Inflammatory macrophage treated with lipopolysaccharide for 1 hour (primary cell): ENCODE measurements around the gene DRAXIN.

Source experiments
- DNase-seq, 2 donors: peaks; one replicate each; pipeline ENCODE4 v3.0.0-alpha.2; 2020 to 2022

The DRAXIN gene

GRCh38 chr1:11657654-11658053, 33.9 kb upstream of the DRAXIN start:
- DNase-seq, result no peak

GRCh38 chr1:11658542-11658941, 33.0 kb upstream of the DRAXIN start:
- no peak for DNase-seq

DNA sequence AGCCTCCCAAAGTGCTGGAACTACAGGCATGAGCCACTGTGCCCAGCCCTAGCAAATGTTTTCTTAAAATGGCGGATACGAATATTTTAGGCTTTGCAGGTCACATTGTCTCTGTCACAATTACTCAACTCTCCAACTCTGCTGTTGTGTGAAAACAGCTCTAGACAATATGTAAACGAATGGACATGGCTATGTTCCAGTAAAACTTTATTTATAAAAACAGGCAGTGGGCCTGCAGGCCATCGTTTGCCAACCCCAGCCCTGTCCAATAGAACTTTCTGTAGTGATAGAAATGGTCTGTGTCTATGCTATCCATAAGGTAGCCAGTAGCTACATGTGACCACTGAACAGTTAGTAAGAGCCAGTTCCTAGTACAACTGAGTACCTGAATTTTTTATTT, 31.8 kb upstream of the DRAXIN start:
- DNase-seq, result no peak

DNA sequence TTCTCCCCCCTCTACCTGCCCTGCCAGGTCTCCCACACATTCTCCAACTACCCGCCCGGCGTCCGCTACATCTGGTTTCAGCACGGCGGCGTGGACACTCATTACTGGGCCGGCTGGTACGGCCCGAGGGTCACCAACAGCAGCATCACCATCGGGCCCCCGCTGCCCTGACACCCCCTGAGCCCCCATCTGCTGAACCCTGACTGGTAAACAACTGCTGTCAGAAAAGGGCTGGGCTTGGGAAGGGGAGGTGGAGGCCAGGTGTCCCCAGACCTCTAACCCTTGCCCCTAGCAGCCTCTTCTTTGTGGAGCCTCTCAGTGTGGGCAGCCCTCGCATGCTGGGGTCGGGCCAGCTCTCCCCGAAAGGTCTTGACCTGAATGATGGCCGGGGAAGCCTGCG, 30.4 kb upstream of the DRAXIN start:
- DNase-seq, result no peak

GRCh38 chr1:11664336-11665065, 27.0 kb upstream of the DRAXIN start:
- DNase-seq, result peak; percentile 53 to 56

- DNase-seq, result no peak
Measured at GRCh38 chr1:11668516-11668915, 23.0 kb upstream of the DRAXIN start.

- peak; percentile 44 to 47 for DNase-seq
Measured at GRCh38 chr1:11670747-11671146, 20.8 kb upstream of the DRAXIN start.

DNA sequence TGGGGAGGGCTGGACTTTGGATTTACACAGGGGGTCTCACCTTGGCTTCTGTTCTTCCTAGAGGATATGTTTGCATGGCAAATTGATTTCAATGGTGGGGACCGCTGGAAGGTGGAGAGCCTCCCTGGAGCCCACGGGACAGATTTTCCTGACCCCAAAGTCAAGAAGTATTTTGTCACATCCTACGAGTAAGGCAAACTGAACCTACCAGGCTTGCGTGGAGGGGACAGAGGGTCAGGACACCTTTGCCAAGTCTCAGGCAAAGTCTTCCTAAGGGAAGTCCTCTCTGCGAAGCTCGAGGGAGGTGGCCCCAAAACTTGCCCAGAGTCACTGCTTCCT, 20.3 kb upstream of the DRAXIN start:
- DNase-seq, result peak in 1 of 2 donors; percentile 24

DNA sequence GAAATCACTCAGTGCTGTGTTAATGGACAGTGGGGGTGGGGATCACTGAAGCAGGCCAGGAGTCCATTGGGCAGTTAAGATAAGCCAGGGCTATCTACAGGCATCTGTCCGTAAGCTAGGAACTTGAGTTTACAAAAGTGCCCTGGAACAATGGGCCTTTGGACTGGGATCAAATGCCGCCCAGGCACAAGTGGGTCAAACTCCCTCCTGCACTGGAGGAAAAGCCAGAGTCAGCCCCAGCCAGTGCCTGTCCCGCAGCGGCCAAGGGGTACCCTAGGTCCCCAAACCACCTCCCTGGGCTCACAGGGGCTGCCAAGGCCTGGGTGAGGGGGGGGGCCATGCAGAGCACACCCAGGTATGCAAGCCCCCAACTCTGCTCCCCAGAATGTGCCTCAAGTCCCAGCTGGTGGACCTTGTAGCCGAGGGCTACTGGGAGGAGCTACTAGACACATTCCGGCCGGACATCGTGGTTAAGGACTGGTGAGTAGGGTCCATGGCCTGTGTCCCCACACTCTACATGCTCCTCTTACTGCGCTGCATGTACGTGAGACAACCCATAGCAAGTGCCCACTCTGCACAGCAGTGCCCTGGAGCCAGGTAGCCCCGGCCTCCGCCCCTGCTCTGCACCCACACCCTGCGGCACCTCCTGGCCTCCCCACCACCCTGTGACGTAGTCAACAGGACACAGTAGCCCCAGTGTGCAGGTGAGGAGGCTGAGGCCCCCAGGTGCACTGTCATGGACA, 19.8 kb upstream of the DRAXIN start:
- no peak for DNase-seq

GRCh38 chr1:11673089-11673769, 18.3 kb upstream of the DRAXIN start:
- no peak for DNase-seq

- DNase-seq, result no peak
Measured at GRCh38 chr1:11674488-11674887, 17.0 kb upstream of the DRAXIN start.

DNA sequence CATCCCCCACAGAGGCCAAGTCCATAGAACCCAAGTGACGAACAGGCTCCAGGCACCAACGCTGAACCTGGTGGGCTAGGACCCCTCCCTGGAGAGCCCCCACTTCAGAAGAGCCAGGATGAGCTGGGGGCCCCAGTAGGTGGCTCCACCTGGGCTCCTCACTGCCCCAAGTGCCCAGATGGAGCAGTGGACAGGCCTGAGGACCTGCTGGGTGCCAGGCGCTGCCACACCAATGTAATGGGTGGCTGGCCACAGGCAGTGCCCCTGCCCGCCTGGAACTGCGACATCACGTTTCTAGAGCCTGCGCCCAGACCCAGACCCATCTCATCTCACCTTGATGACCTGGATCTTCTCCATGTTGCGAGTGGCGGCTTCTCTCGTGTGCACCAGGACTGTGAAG, 16.2 kb upstream of the DRAXIN start:
- no peak for DNase-seq

GRCh38 chr1:11676386-11677103, 15.0 kb upstream of the DRAXIN start:
- no peak for DNase-seq

- DNase-seq, result no peak
Measured at GRCh38 chr1:11678442-11678841, 13.1 kb upstream of the DRAXIN start.

- no peak for DNase-seq
Measured at GRCh38 chr1:11680270-11681070, 11.0 kb upstream of the DRAXIN start.

DNA sequence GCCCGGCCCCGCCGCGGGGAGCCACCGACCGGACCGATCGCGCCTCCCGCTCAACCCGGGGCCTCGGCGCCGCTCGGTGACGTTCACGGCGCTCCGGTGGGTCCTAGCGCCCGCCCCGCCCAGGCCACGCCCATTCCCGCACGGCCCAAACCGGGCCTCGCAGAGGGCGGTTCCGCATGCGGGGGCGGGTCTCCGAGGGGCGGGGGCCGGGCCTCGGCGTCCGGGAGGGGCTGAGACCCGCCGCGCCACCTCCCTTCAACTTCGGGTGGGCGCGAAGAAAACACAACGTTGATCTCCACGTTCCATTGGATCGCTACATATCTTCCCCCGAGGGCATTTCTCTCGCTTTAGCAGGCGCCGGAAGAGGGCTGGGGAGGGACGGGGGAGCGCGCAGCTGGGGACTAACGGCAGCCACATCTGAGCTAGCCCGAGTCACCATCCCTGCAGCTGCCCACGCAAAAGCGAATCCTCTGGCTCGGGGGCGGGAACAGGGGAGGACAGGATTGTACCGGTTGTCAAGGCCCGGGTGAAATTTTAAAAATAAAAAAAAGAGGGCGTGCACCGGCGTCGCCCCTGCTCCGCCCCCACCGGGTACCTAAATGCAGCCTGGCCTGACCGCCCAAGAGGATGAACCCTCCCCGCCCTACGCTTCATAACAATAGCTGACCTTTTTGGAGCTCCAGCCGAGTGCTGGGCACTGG, 10.3 kb upstream of the DRAXIN start, which contains the start of gene MAD2L2:
MAD2L2 (minus strand) TSS at position 78 of the 701 bp plus-strand sequence. CDS start 547 bp downstream, outside the sequence.
- DNase-seq, result peak; percentile 72 to 89

- no peak for DNase-seq
Measured at GRCh38 chr1:11682287-11682771, 9.2 kb upstream of the DRAXIN start.

GRCh38 chr1:11682799-11683198, 8.7 kb upstream of the DRAXIN start:
- DNase-seq, result no peak

- no peak for DNase-seq
Measured at GRCh38 chr1:11684070-11684469, 7.4 kb upstream of the DRAXIN start.

DNA sequence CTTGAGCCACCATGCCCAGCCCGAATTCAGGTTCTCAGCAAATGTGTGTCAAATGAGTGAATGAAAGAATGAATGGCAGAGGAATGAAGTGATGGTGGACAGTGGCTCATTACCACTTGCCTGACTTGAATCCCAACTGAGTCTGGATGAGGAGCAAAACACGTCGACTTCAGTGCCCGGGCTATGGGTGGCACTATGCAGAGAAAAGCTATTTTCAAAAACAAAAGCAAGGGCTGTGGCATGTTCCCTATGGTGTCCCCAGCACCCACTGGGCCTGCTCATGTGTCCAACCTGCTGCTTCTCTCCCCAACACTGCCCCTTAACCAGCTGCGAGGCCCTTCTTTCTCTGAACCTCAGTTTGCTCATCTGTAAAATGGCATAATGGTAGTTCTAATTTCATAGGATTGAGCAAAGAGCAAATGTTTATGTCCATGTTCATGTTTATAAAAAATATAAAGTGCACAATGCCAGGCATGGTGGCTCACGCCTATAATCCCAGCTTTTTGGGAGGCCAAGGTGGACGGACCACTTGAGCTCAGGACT, 6.2 kb upstream of the DRAXIN start:
- DNase-seq, result no peak

GRCh38 chr1:11688506-11688905, 3.0 kb upstream of the DRAXIN start:
- DNase-seq, result no peak
